Brain microvascular endothelial cell (primary cell): ENCODE data around the gene TRIM2.

Experiments used
- DNase-seq: peaks from one replicate; pipeline ENCODE4 v3.0.0-alpha.2; 2020
- H3K27ac ChIP-seq: fragments of 250-450 bp; sonication (Bioruptor Pico); 2 replicates; pipeline ENCODE4 v1.5.1; 2020; ENCODE audit warnings: mild to moderate bottlenecking, moderate library complexity
- H3K27me3 ChIP-seq: fragments of 250-450 bp; sonication (Bioruptor Pico); replicated peaks from 2 replicates; pipeline ENCODE4 v1.5.1; 2020; ENCODE audit warnings: mild to moderate bottlenecking
- H3K36me3 ChIP-seq: fragments of 250-450 bp; sonication (Bioruptor Pico); replicated peaks from 2 replicates; pipeline ENCODE4 v1.5.1; 2020; ENCODE audit warnings: mild to moderate bottlenecking
- H3K4me3 ChIP-seq: 2 replicates; pipeline ENCODE4 v1.5.1; 2011; ENCODE audit warnings: low read depth, mild to moderate bottlenecking, control low read depth, low read length, moderate library complexity
- CTCF ChIP-seq: IDR thresholded peaks from 2 replicates; pipeline ENCODE4 v1.5.1; 2011; ENCODE audit warnings: low read depth, mild to moderate bottlenecking, moderate library complexity, low read length, control low read depth, inconsistent platforms; ENCODE audit errors: missing control alignments
- in situ Hi-C: cut with HindIII; loops from 2 replicates; pipeline ENCODE4 v1.10.0; 2017; ENCODE audit warnings: low sequenced_read_pairs, low pct_ligation_motif_present

Gene TRIM2

GRCh38 chr4:153227469-153228075, 23.3 kb downstream of the TRIM2 start:
- Histone ChIP-seq H3K36me3 (no peaks in the 10 kb centered on the region), H3K4me3 (no peak overlapping the region), H3K27ac (no peak overlapping the region), H3K27me3 (no peaks in the 10 kb centered on the region)
- no peak for TF ChIP-seq CTCF
- no peak for DNase-seq
- in situ Hi-C loops: no loop called here

GRCh38 chr4:153228512-153229140, 24.4 kb downstream of the TRIM2 start:
- no peak for TF ChIP-seq CTCF
- in situ Hi-C loops: no loop called here
- H3K27me3 ChIP-seq: no peaks in the 10 kb centered on the region
- H3K27ac ChIP-seq: no peak overlapping the region
- DNase-seq: no peak
- H3K36me3 ChIP-seq: no peaks in the 10 kb centered on the region
- H3K4me3 ChIP-seq: no peak overlapping the region

GRCh38 chr4:153229545-153229944, 25.3 kb downstream of the TRIM2 start:
- no peak for DNase-seq
- in situ Hi-C loops: no loop called here
- Histone ChIP-seq H3K27me3 (no peaks in the 10 kb centered on the region), H3K27ac (no peak overlapping the region), H3K4me3 (no peak overlapping the region), H3K36me3 (no peaks in the 10 kb centered on the region)
- no peak for TF ChIP-seq CTCF

DNA sequence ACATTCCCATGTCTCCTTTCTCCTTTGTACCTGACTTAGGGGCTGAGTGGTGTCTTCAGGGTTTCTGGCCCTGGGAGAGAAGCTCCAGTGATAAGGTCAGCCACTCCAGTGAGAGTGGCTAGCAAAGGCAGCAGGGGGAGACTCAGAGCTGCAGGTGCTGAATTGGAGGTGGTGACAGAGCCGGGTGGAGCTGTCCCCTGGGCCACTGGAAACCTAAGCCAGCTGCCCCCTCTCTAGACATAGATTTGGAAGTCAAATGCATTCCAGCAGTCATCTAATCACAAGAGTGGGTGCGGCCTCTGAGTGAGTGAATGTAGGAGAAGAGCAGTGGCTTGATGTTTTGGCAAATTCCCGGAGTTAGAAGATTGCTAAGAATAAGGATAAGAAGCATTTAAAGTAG, 28.5 kb downstream of the TRIM2 start:
- Histone ChIP-seq H3K27ac (no peak overlapping the region), H3K4me3 (no peak overlapping the region), H3K36me3 (no peaks in the 10 kb centered on the region), H3K27me3 (no peaks in the 10 kb centered on the region)
- in situ Hi-C loops: no loop called here
- peak; percentile 24 for TF ChIP-seq CTCF
- DNase-seq: no peak

DNA sequence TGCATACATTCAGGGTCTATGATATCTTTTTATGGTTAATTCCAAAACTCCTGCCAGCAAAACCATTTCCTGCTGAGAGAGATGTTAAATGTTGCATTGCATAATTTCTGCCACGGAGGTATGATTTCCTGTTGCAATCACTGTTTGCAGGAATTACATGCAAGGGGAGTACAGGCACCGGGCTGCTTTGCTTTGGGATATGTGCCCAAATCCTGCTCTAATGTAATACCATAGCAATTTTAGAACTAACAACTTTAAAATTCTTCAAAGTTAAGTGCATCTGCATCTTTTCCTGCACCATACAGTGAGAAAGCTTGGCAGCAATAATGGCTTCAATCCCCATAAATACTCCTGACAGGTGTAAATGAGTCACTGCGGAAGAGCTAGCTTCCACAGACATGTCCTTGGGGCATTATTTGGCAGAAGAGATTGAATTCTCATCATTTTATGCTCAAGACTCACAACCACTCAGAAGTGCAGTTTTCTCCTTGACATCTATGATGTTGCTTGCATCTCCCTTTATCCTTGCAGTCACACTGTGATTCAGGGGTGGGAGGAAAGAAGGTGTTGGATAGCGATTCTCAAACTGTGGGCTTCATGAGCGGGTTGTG, 29.6 kb downstream of the TRIM2 start:
- in situ Hi-C loops: no loop called here
- no peak for DNase-seq
- Histone ChIP-seq H3K27ac (no peak overlapping the region), H3K36me3 (no peaks in the 10 kb centered on the region), H3K27me3 (no peaks in the 10 kb centered on the region), H3K4me3 (no peak overlapping the region)
- no peak for TF ChIP-seq CTCF
